Measurements from ENCODE around the gene VPS26B.

GRCh38 chr11:134202661-134203060 lies 21.8 kb upstream of the VPS26B start:
- TF ChIP-seq POLR2AphosphoS5 (IDR thresholded peaks at IDR 0.05; ENCODE audit: low read depth, low read length) (no peak), TAF1 (IDR thresholded peaks at IDR 0.05; ENCODE audit: borderline replicate concordance, low read depth, low read length) (no peak), POLR2A (IDR thresholded peaks at IDR 0.05; ENCODE audit: low read depth, low read length) (no peak)
